HepG2 (cell line): ENCODE results near the gene TRIM37. TPM values are rescaled to one million over a fixed set of nuclear protein-coding genes. Genes with fewer than 3 reads are reported as not detected.

Source experiments
- ATAC-seq: fragments of 200-7000 bp; cut with Tn5 transposase; 3 replicates; pipeline ENCODE4 v1.9.1; 2020; ENCODE audit warnings: mild to moderate bottlenecking, moderate library complexity
- BruUV-seq: library from RNA; stranded (reverse); fragments of 400-500 nt; replicated peaks from 2 replicates; lab custom pipeline; 2021; lab: Mats Ljungman, UMichigan
- CTCF ChIA-PET: fragments of 300-600 bp; formaldehyde crosslinking; extraction: SDS; loops from one replicate; lab custom pipeline; 2021; ENCODE audit warnings: low total read pairs, inconsistent platforms, low intra/inter-chr PET ratio; lab: Yijun Ruan, JAX
- POLR2A ChIA-PET: fragments of 350-600 bp; sonication (Branson Sonifier 250); formaldehyde crosslinking; loops from one replicate; lab custom pipeline; 2020; ENCODE audit warnings: antibody characterized with exemption, inconsistent platforms; lab: Yijun Ruan, JAX
- DNase-seq: peaks from one replicate; pipeline ENCODE4 v3.0.0-alpha.2; 2015; ENCODE audit warnings: low spot score
- FAIRE-seq: peaks from 3 replicates; lab custom pipeline; 2011; peaks lifted over from hg19 to GRCh38; lab: Jason Lieb, UNC
- H2AFZ ChIP-seq: one replicate; pipeline ENCODE4 v1.6.1; 2011; ENCODE audit warnings: low read length, inconsistent platforms
- H3K27ac ChIP-seq: fragments of 300-600 bp; 3 replicates; pipeline ENCODE4 v1.8.0; 2011; ENCODE audit warnings: mixed run types, mild to moderate bottlenecking, mixed read lengths, low read length, inconsistent platforms; ENCODE audit not compliant: insufficient read depth; ENCODE audit errors: extremely low read length
- H3K27me3 ChIP-seq, 2 experiments: fragments of 200-600 bp in 1 of 2; 2 replicates in 1 of 2; 3 replicates in 1 of 2; pipeline versions ENCODE4 v1.6.0 to v1.8.0; 2011; ENCODE audit warnings: low read length in 2 of 2, mild to moderate bottlenecking in 2 of 2, moderate library complexity in 2 of 2, inconsistent platforms in 1 of 2; ENCODE audit not compliant: insufficient read depth in 2 of 2, control insufficient read depth in 1 of 2
- H3K36me3 ChIP-seq, 2 experiments: fragments of 200-600 bp in 1 of 2; replicated peaks in 1 of 2; 2 replicates in 1 of 2; 3 replicates in 1 of 2; pipeline versions ENCODE4 v1.5.1 to v1.8.0; 2011; ENCODE audit warnings: low read length in 2 of 2, inconsistent platforms in 1 of 2; ENCODE audit not compliant: insufficient read depth in 2 of 2, control insufficient read depth in 1 of 2
- H3K4me1 ChIP-seq: 2 replicates; pipeline ENCODE4 v1.5.1; 2012; ENCODE audit warnings: low read length, inconsistent platforms; ENCODE audit not compliant: insufficient read depth
- H3K4me2 ChIP-seq: 2 replicates; pipeline ENCODE4 v1.6.0; 2011; ENCODE audit warnings: low read depth, low read length, inconsistent platforms
- H3K4me3 ChIP-seq, 3 experiments: fragments of 200-600 bp in 1 of 3; sonication (generic), shearing (Covaris generic) in 1 of 3; replicated peaks in 1 of 3; 2 replicates each; pipeline ENCODE4 v1.5.1; 2011 to 2016; ENCODE audit warnings: low read length in 3 of 3, inconsistent platforms in 2 of 3, low read depth in 2 of 3, mild to moderate bottlenecking in 2 of 3, control low read depth in 1 of 3, mixed read lengths in 1 of 3; ENCODE audit not compliant: insufficient read depth in 1 of 3
- H3K79me2 ChIP-seq: one replicate; pipeline ENCODE4 v1.6.1; 2011; ENCODE audit warnings: low read length, inconsistent platforms; ENCODE audit not compliant: insufficient read depth
- H3K9ac ChIP-seq: 2 replicates; pipeline ENCODE4 v1.6.0; 2011; ENCODE audit warnings: mild to moderate bottlenecking, low read depth, low read length, inconsistent platforms; ENCODE audit not compliant: insufficient read depth
- H3K9me3 ChIP-seq: 2 replicates; pipeline ENCODE4 v1.5.1; 2012; ENCODE audit warnings: mild to moderate bottlenecking, low read length
- H4K20me1 ChIP-seq: 2 replicates; pipeline ENCODE4 v1.6.0; 2011; ENCODE audit warnings: inconsistent platforms, mild to moderate bottlenecking, low read length, moderate library complexity; ENCODE audit not compliant: insufficient read depth
- ATAD3A ChIP-seq: sonication (generic); formaldehyde crosslinking; IDR thresholded peaks from 2 replicates; pipeline ENCODE4 v1.4.0; 2020; ENCODE audit warnings: missing genetic modification reagents
- CEBPG ChIP-seq: IDR thresholded peaks from 2 replicates; pipeline ENCODE4 v1.6.1; 2016
- FIP1L1 ChIP-seq: fragments of 200-400 bp; formaldehyde crosslinking; IDR thresholded peaks from 2 replicates; pipeline ENCODE4 v1.6.1; 2018; ENCODE audit warnings: low read depth, mild to moderate bottlenecking, low read length, moderate library complexity, borderline replicate concordance; ENCODE audit not compliant: insufficient read depth
- HNF4G ChIP-seq, 2 experiments: sonication (generic) in 1 of 2; formaldehyde crosslinking in 1 of 2; IDR thresholded peaks; 2 replicates each; pipeline versions ENCODE4 v1.4.0 to v1.6.1; 2011 to 2020; ENCODE audit warnings: borderline replicate concordance in 2 of 2, low read depth in 2 of 2, mild to moderate bottlenecking in 2 of 2, low read length in 1 of 2, missing genetic modification reagents in 1 of 2, moderate library complexity in 1 of 2
- MAFF ChIP-seq: IDR thresholded peaks from 2 replicates; pipeline ENCODE4 v1.6.1; 2011; ENCODE audit warnings: low read depth, low read length, improper control_type of control experiment
- MAFK ChIP-seq, 2 experiments: IDR thresholded peaks in 1 of 2; conservative IDR thresholded peaks in 1 of 2; 2 replicates each; pipeline ENCODE4 v1.6.1; 2011; ENCODE audit warnings: improper control_type of control experiment in 2 of 2, low read length in 2 of 2
- MEIS1 ChIP-seq: sonication (generic); formaldehyde crosslinking; IDR thresholded peaks from 2 replicates; pipeline ENCODE4 v1.9.0; 2021; ENCODE audit warnings: mild to moderate bottlenecking, missing genetic modification reagents, moderate library complexity, borderline replicate concordance
- NFKB2 ChIP-seq: sonication (generic); formaldehyde crosslinking; IDR thresholded peaks from 2 replicates; pipeline ENCODE4 v1.4.0; 2020; ENCODE audit warnings: missing genetic modification reagents, borderline replicate concordance
- RARA ChIP-seq: IDR thresholded peaks from 2 replicates; pipeline ENCODE4 v1.6.1; 2016; ENCODE audit warnings: missing genetic modification reagents, missing compliant biosample characterization
- SOX6 ChIP-seq, 2 experiments: fragments of 450-650 bp in 1 of 2; sonication (generic) in 1 of 2; formaldehyde crosslinking in 1 of 2; IDR thresholded peaks; 2 replicates each; pipeline versions ENCODE4 v1.4.0 to v1.6.1; 2017 to 2020; ENCODE audit warnings: antibody characterized with exemption in 1 of 2, mild to moderate bottlenecking in 1 of 2, missing genetic modification reagents in 1 of 2
- ZNF644 ChIP-seq: IDR thresholded peaks from 2 replicates; pipeline ENCODE4 v1.6.1; 2016; ENCODE audit warnings: low read depth
- whole genome bisulfite sequencing: methylation state at CpG from one replicate; pipeline ENCODE4 v1.1.6; 2017; ENCODE audit warnings: low lambda C conversion rate; 5-methylcytosine and 5-hydroxymethylcytosine counted together
- in situ Hi-C: cut with HindIII; loops from 2 replicates; pipeline ENCODE4 v1.10.0; 2017; ENCODE audit warnings: low pct_unique_long_range_greater_than_20kb; ENCODE audit not compliant: extremely low pct_ligation_motif_present
- intact Hi-C: fragments of 100-400 bp; cut with micrococcal nuclease; formaldehyde crosslinking; loops from one replicate; pipeline ENCODE4 v1.10.0; 2022; ENCODE audit not compliant: unreplicated experiment
- polyA plus RNA-seq, 8 experiments: library from polyadenylated mRNA; depleted of rRNA in 3 of 8; stranded (reverse) in 7 of 8; unstranded in 1 of 8; fragments of >200 nt; fragmentation: Illumina TruSeq in 4 of 8; extraction: Trizol in 4 of 8; gene quantifications; 2 replicates each; pipeline versions ENCODE4 v1.2.1 to v1.2.3, GENCODE V29; 2011 to 2016; ENCODE audit warnings: low read depth in 4 of 8, missing spikeins in 1 of 8, mixed read lengths in 1 of 8; ENCODE audit not compliant: insufficient read depth in 1 of 8
- total RNA-seq, 5 experiments: library from RNA; depleted of rRNA; stranded (reverse); fragments of >200 nt; fragmentation: Illumina TruSeq; extraction: Trizol; gene quantifications; 2 replicates each; pipeline ENCODE4 v1.2.3, GENCODE V29; 2016; ENCODE audit warnings: low read depth in 1 of 5
- TF ChIP-seq, protein P1 (sequence below): sonication (generic); formaldehyde crosslinking; IDR thresholded peaks from 2 replicates; pipeline ENCODE4 v1.5.0; 2020; ENCODE audit warnings: mild to moderate bottlenecking, missing genetic modification reagents, borderline replicate concordance
- TF ChIP-seq, protein P2 (sequence below): sonication (generic); formaldehyde crosslinking; conservative IDR thresholded peaks from 2 replicates; pipeline ENCODE4 v1.4.0; 2020; ENCODE audit warnings: mild to moderate bottlenecking, missing genetic modification reagents, moderate library complexity

Gene TRIM37
- total and polyA plus RNA-seq, 2 of the 13 experiments (the other 11 are each of a cell fraction or from before 2014, with no cell fraction given), result 12.4 to 39.1 TPM

- TF ChIP-seq MAFK (conservative IDR thresholded peaks at IDR 0.05 in 1 of 2, IDR thresholded peaks at IDR 0.05 in 1 of 2; ENCODE audit: low read length in 2 of 2) (peak; percentile 1 to 56; a peak in 2 of 4 replicates), NFKB2 (CRISPR knock-in tag) (no peak), MAFF (0 out of 2 replicates have a peak, but pooled peaks have one; percentile 19)
- FAIRE-seq (no peak), DNase-seq (no peak), ATAC-seq (no peak)
- no peaks in the 10 kb centered on the region for H3K9me3 ChIP-seq
- peaks cover 4 to 33% of the 10 kb centered on the region in 2 experiments for H3K36me3 ChIP-seq
- no peak overlapping the region for H3K4me2 ChIP-seq
- POLR2A ChIA-PET, result no interaction called here
- H3K4me3 ChIP-seq, result no peak overlapping the region
- in situ Hi-C loops (no loop called here), intact Hi-C loops (no loop called here)
- H3K27ac ChIP-seq, result no peak overlapping the region
- BruUV-seq, result no TSS peak
- H4K20me1 ChIP-seq, result no peaks in the 10 kb centered on the region
- H3K79me2 ChIP-seq, result no peaks in the 10 kb centered on the region
- no peaks in the 10 kb centered on the region for H3K27me3 ChIP-seq
- CTCF ChIA-PET, result no interaction called here
- H2AFZ ChIP-seq, result no peak overlapping the region
- 94% methylated on average over 2 of the region's 2 CpGs for WGBS
- H3K9ac ChIP-seq, result no peak overlapping the region
- peaks cover 18% of the 10 kb centered on the region for H3K4me1 ChIP-seq
These were observed 39.3 kb downstream of the TRIM37 start for GRCh38 chr17:59067340-59067739.

DNA sequence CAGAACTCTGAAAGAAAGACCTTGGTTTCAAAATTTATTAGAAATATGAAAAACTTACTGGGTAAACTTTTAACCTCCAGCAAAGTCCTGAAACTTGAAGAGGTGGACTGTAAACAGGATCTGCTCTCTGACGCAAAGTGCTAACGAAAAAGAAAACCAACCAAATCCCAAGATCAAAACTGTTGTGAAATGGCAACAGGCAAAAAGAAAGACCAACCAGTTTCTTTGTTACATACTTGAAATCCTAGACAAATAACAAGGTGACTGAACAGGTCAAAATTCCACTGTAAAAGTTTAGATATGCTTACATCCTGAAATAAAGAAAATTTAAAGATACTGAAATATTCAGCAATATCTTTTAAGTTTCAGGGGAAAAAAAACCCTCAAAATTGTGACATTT lies 44.2 kb downstream of the TRIM37 start:
- Histone ChIP-seq H2AFZ (no peak overlapping the region), H3K4me1 (peaks cover 23% of the 10 kb centered on the region), H3K4me3 (no peak overlapping the region), H3K36me3 (peaks cover 10 to 20% of the 10 kb centered on the region in 2 experiments; a peak in 4 of 5 replicates), H3K9me3 (no peaks in the 10 kb centered on the region), H3K4me2 (no peak overlapping the region), H3K27me3 (no peaks in the 10 kb centered on the region), H3K27ac (peak overlapping the region; percentile 36), H4K20me1 (no peaks in the 10 kb centered on the region), H3K9ac (no peak overlapping the region), H3K79me2 (no peaks in the 10 kb centered on the region)
- 47% methylated on average over 2 of the region's 2 CpGs for WGBS
- POLR2A ChIA-PET, result no interaction called here
- no peak for ATAC-seq
- peak; percentile 18 for DNase-seq
- no peak for FAIRE-seq
- in situ Hi-C loops, result no loop called here
- CTCF ChIA-PET, result no interaction called here
- intact Hi-C loops, result no loop called here
- no TSS peak for BruUV-seq
- no peak for TF ChIP-seq SOX6 (IDR thresholded peaks at IDR 0.05)
- peak; percentile 22; the same call in 1 of the 2 replicates for TF ChIP-seq SOX6 (CRISPR knock-in tag; IDR thresholded peaks at IDR 0.05)
- no peak for TF ChIP-seq FIP1L1
- TF ChIP-seq, protein P1, sequence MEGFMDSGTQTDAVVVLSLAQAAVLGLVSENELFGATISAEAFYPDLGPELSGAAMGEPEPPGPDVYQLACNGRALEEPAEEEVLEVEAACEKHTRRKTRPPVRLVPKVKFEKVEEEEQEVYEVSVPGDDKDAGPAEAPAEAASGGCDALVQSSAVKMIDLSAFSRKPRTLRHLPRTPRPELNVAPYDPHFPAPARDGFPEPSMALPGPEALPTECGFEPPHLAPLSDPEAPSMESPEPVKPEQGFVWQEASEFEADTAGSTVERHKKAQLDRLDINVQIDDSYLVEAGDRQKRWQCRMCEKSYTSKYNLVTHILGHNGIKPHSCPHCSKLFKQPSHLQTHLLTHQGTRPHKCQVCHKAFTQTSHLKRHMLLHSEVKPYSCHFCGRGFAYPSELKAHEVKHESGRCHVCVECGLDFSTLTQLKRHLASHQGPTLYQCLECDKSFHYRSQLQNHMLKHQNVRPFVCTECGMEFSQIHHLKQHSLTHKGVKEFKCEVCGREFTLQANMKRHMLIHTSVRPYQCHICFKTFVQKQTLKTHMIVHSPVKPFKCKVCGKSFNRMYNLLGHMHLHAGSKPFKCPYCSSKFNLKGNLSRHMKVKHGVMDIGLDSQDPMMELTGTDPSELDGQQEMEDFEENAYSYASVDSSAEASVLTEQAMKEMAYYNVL (CRISPR knock-in tag), result no peak
- TF ChIP-seq RARA (CRISPR knock-in tag), result peak; percentile 48
- TF ChIP-seq, protein P2, sequence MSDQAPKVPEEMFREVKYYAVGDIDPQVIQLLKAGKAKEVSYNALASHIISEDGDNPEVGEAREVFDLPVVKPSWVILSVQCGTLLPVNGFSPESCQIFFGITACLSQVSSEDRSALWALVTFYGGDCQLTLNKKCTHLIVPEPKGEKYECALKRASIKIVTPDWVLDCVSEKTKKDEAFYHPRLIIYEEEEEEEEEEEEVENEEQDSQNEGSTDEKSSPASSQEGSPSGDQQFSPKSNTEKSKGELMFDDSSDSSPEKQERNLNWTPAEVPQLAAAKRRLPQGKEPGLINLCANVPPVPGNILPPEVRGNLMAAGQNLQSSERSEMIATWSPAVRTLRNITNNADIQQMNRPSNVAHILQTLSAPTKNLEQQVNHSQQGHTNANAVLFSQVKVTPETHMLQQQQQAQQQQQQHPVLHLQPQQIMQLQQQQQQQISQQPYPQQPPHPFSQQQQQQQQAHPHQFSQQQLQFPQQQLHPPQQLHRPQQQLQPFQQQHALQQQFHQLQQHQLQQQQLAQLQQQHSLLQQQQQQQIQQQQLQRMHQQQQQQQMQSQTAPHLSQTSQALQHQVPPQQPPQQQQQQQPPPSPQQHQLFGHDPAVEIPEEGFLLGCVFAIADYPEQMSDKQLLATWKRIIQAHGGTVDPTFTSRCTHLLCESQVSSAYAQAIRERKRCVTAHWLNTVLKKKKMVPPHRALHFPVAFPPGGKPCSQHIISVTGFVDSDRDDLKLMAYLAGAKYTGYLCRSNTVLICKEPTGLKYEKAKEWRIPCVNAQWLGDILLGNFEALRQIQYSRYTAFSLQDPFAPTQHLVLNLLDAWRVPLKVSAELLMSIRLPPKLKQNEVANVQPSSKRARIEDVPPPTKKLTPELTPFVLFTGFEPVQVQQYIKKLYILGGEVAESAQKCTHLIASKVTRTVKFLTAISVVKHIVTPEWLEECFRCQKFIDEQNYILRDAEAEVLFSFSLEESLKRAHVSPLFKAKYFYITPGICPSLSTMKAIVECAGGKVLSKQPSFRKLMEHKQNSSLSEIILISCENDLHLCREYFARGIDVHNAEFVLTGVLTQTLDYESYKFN (CRISPR knock-in tag), result peak; percentile 59
- peak; percentile 44; the same call in 1 of the 2 replicates for TF ChIP-seq HNF4G (IDR thresholded peaks at IDR 0.05; ENCODE audit: borderline replicate concordance, low read depth, low read length)
- TF ChIP-seq HNF4G (CRISPR knock-in tag; IDR thresholded peaks at IDR 0.05; ENCODE audit: borderline replicate concordance, low read depth), result no peak
- TF ChIP-seq MEIS1, result no peak
- peak; percentile 53; the same call in 1 of the 2 replicates for TF ChIP-seq CEBPG (CRISPR knock-in tag)
- no peak for TF ChIP-seq ZNF644 (CRISPR knock-in tag)
- TF ChIP-seq ATAD3A (CRISPR knock-in tag), result no peak
